GM21619 (cell line): ENCODE data around the gene CD38.
"Not testable (repeated sequence)": the region's sequence is repeated elsewhere in the genome, so short reads cannot be mapped to it uniquely, and the experiment has no call there.

Experiments
- ATAC-seq: cut with Tn5 transposase; IDR thresholded peaks from one replicate; pipeline ENCODE4 v1.9.1; 2021; ENCODE audit not compliant: unreplicated experiment

CD38 gene

GRCh38 chr4:15861198-15861597 is 83.1 kb downstream of the CD38 start:
- ATAC-seq, result not testable (repeated sequence)

DNA sequence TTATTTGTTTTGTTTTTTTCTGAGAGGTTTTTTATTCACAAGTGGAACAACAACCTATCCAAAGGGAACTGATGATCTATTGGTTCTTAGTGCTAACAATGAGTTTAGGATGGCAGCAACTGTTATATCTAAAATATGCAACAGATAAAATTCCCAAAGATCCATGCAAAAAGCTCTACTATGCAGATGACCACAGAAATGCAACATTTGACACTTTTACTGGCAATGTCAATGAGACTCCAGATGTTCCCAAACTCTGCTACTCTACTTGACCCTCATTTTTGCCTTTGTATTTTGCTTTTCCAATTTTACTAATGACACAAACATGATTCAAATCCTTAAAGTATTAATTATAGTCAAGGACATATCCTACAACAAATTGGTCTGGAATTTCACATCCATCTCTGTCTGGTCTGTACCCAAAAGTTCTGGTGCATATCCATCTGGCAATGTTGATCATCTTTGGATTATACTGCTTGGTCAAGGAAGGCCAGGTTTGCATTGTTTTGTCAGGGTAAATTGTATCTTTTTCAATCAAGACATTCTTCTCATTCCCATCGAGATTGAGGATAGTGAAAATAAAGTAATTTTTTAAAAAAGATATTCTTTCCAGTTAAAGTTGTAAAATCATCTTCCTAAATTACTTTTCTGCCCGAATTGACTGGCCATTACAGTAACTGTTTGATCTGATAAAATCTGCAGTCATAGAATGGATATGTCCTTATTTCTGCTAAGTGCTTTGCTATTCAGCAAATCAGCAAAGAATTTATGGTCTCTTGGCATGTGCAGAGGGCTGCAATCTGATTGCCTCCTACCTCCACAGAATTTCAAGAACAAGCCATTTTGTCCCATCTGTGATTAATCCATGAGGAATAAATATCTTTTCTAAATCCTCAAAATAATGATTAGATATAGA is 86.8 kb downstream of the CD38 start:
- ATAC-seq, result no peak

GRCh38 chr4:15868111-15868510 is 90.0 kb downstream of the CD38 start:
- ATAC-seq, result no peak

- ATAC-seq, result no peak
Measured at GRCh38 chr4:15868826-15869413, 90.8 kb downstream of the CD38 start.

GRCh38 chr4:15870079-15870478 is 92.0 kb downstream of the CD38 start:
- no peak for ATAC-seq

GRCh38 chr4:15870921-15871664 is 93.0 kb downstream of the CD38 start:
- no peak for ATAC-seq

DNA sequence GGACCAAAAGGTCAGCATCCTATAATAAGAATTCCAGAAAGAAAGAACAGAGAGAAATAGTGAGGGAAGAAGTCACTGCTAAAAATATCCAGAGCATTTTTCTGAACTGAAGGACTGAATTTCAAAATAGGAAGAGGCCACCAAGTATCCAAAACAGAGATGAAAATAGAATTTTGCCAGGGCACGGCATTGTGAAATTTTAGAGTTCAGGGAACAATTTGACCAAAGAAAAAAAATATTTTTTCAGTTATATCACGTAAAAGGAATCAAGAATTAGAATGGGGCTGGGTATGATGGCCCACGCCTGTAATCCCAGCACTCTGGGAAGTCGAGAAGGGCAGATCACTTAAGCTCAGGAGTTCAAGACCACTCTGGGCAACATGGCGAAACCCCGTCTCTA is 95.0 kb downstream of the CD38 start:
- no peak for ATAC-seq

- no peak for ATAC-seq
Measured at GRCh38 chr4:15874671-15875070, 96.5 kb downstream of the CD38 start.

- ATAC-seq, result no peak
Measured at GRCh38 chr4:15875663-15876460, 97.7 kb downstream of the CD38 start.

DNA sequence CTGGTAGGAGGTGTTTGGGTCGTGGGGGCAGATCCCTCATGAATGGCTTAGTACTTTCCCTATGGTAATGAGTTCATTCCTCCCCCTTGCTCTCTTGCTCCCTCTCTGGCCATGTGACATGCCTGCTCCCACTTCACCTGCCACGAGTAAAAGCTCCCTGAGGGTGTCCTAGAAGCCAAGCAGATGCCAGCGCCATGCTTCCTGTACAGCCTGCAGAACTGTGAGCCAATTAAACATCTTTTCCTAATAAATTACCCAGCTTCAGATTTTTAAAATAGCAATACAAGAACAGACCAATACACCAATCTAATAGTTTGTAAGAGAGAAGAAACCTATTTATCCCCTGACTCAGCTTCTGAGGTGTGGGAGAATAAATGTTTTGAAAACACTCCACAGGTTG is 99.9 kb downstream of the CD38 start:
- no peak for ATAC-seq

- ATAC-seq, result no peak
Measured at GRCh38 chr4:15881820-15882219, 103.7 kb downstream of the CD38 start.

- ATAC-seq, result peak; percentile 99
Measured at GRCh38 chr4:15882675-15883086, 104.6 kb downstream of the CD38 start.

DNA sequence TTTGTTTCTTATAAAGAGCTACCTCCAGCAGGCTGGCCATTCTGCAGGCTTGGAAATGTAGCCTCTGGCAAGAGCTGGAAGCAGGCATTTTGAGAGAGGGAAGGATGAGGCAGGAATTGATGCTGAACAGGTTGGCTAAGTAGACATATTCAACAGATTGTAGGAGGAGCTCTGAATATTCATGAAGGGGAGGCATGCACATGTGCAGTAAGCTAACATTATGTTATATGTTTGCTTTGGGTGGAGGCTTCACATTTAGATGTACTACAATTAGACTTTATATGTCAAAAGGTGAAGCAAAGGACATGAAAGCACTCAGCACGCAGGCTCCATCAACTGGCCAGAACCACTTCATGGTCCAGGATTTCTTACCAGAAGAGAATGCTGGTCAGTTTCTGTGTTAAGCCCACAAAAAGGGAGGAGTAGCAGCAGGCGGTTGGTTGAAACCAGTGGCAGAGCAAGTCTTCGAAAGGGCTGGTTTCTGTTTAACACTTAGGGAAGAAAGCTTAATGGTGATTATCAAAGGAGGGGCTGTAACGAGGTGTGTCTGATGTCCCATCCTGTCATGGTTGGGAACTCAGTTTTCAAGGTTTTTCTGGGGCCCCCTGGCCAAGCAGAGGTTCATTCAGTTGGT is 105.6 kb downstream of the CD38 start:
- ATAC-seq, result no peak

- no peak for ATAC-seq
Measured at GRCh38 chr4:15884666-15885065, 106.5 kb downstream of the CD38 start.

GRCh38 chr4:15885422-15885821 is 107.3 kb downstream of the CD38 start:
- ATAC-seq, result no peak

DNA sequence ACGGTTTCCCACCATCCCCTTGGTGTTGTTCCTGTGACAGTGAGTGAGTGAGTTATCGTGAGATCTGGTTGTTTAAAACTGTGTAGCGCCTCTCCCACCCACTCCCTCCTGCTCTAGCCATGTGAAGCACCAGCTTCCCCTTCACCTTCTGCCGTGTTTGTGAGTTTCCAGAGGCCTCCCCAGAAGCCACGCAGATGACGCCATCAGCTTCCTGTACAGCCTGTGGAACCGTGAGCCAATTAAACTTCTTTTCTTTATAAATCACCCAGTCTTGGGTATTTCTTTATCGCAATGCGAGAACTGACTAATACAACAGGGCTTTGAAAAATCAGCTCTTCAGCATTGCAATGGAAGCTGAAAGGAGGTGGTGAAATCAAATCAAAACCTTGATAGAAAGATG is 110.4 kb downstream of the CD38 start:
- no peak for ATAC-seq

- no peak for ATAC-seq
Measured at GRCh38 chr4:15890246-15890829, 112.2 kb downstream of the CD38 start.

GRCh38 chr4:15891312-15891711 is 113.2 kb downstream of the CD38 start:
- peak; percentile 81 for ATAC-seq

- no peak for ATAC-seq
Measured at GRCh38 chr4:15893962-15894361, 115.8 kb downstream of the CD38 start.

DNA sequence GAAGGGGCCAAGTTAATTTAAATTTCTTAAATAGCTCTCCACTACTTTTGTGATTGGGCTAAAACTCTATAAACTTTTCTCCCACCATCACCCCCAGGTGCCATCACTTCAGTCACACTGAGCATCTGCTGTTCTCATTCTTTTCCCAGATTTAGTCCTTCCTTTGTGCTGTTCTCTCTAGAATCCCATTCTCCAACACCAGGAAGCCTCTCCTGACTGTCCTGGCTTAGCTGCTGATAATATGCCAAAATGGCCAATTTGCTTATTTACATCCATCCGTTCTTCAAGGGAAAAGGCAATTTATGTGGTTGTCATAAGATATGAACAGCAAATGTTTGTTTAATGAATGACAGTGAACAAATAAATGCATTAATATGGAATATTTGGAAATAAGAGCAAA is 116.3 kb downstream of the CD38 start:
- ATAC-seq, result no peak
